CD4-positive, alpha-beta memory T cell (primary cell): ENCODE measurements around the gene LMTK3. TPM values are rescaled to one million over a fixed set of nuclear protein-coding genes. Genes with fewer than 3 reads are reported as not detected.

Experiments
- CTCF ChIA-PET: fragments of 350-600 bp; sonication (Branson Sonifier 250); formaldehyde crosslinking; loops from one replicate; lab custom pipeline; 2021; ENCODE audit warnings: inconsistent platforms; ENCODE audit not compliant: partially characterized antibody; lab: Charles Lee
- POLR2A ChIA-PET: fragments of 350-600 bp; sonication (Branson Sonifier 250); formaldehyde crosslinking; loops from one replicate; lab custom pipeline; 2021; ENCODE audit not compliant: partially characterized antibody; lab: Charles Lee
- DNase-seq, 5 donors: peaks; one replicate each; pipeline versions ENCODE4 v3.0.0 to v3.0.0-alpha.2; 2020 to 2022; ENCODE audit warnings: mixed read lengths in 1 of 5
- H3K27ac ChIP-seq: one replicate; pipeline ENCODE4 v1.7.0; 2013; ENCODE audit warnings: low read depth, low read length
- H3K27me3 ChIP-seq: 2 replicates; pipeline ENCODE4 v1.7.0; 2013; ENCODE audit warnings: mild to moderate bottlenecking, low read length, moderate library complexity; ENCODE audit not compliant: insufficient read depth
- H3K36me3 ChIP-seq: 2 replicates; pipeline ENCODE4 v1.7.0; 2013; ENCODE audit warnings: mild to moderate bottlenecking, low read length, moderate library complexity; ENCODE audit not compliant: insufficient read depth
- H3K4me1 ChIP-seq: 2 replicates; pipeline ENCODE4 v1.7.0; 2013; ENCODE audit warnings: mild to moderate bottlenecking, low read length, moderate library complexity; ENCODE audit not compliant: insufficient read depth
- H3K4me3 ChIP-seq, 2 donors: one replicate each; pipeline ENCODE4 v1.7.0; 2013; ENCODE audit warnings: low read length in 2 of 2, mild to moderate bottlenecking in 1 of 2
- H3K9me3 ChIP-seq, 2 donors: one replicate each; pipeline ENCODE4 v1.7.0; 2013; ENCODE audit warnings: low read length in 2 of 2, control low read depth in 1 of 2; ENCODE audit not compliant: control insufficient read depth in 1 of 2
- H3K27ac Mint-ChIP-seq, 7 donors: one replicate each; pipeline ENCODE4 v1.8.0; 2020 to 2021; ENCODE audit warnings: mixed read lengths in 7 of 7, mild to moderate bottlenecking in 6 of 7, inconsistent platforms in 3 of 7, moderate library complexity in 3 of 7
- H3K27me3 Mint-ChIP-seq, 2 donors: one replicate each; pipeline ENCODE4 v1.8.0; 2020 to 2021; ENCODE audit warnings: mixed read lengths in 2 of 2
- H3K36me3 Mint-ChIP-seq, 2 donors: one replicate each; pipeline ENCODE4 v1.8.0; 2020 to 2021; ENCODE audit warnings: mixed read lengths in 2 of 2, inconsistent platforms in 1 of 2, mild to moderate bottlenecking in 1 of 2
- H3K4me1 Mint-ChIP-seq, 4 donors: one replicate each; pipeline ENCODE4 v1.8.0; 2020 to 2021; ENCODE audit warnings: mixed read lengths in 4 of 4, mild to moderate bottlenecking in 1 of 4
- H3K4me3 Mint-ChIP-seq, 8 donors: one replicate each; pipeline ENCODE4 v1.8.0; 2020 to 2021; ENCODE audit warnings: mixed read lengths in 8 of 8, mild to moderate bottlenecking in 7 of 8, moderate library complexity in 6 of 8, inconsistent platforms in 3 of 8
- H3K9me3 Mint-ChIP-seq, 8 donors: one replicate each; pipeline ENCODE4 v1.8.0; 2020 to 2021; ENCODE audit warnings: mixed read lengths in 8 of 8, mild to moderate bottlenecking in 5 of 8, inconsistent platforms in 3 of 8, moderate library complexity in 1 of 8
- intact Hi-C: fragments of 100-400 bp; cut with micrococcal nuclease; formaldehyde crosslinking; loops from one replicate; pipeline ENCODE4 v1.15.1; 2023
- polyA plus RNA-seq, 2 donors: library from polyadenylated mRNA; unstranded; fragments of 300-500 nt; fragmentation: Illumina TruSeq; gene quantifications; one replicate each; pipeline ENCODE4 v1.2.3, GENCODE V29; 2021
- total RNA-seq, 2 experiments: library from RNA; stranded (reverse); gene quantifications; one replicate each; pipeline ENCODE4 v1.2.3, GENCODE V29; 2021

The LMTK3 gene
- total and polyA plus RNA-seq, 4 experiments from 2014 or later: 0.17 to 20.6 (median 18.5) TPM; not detected in 1

DNA sequence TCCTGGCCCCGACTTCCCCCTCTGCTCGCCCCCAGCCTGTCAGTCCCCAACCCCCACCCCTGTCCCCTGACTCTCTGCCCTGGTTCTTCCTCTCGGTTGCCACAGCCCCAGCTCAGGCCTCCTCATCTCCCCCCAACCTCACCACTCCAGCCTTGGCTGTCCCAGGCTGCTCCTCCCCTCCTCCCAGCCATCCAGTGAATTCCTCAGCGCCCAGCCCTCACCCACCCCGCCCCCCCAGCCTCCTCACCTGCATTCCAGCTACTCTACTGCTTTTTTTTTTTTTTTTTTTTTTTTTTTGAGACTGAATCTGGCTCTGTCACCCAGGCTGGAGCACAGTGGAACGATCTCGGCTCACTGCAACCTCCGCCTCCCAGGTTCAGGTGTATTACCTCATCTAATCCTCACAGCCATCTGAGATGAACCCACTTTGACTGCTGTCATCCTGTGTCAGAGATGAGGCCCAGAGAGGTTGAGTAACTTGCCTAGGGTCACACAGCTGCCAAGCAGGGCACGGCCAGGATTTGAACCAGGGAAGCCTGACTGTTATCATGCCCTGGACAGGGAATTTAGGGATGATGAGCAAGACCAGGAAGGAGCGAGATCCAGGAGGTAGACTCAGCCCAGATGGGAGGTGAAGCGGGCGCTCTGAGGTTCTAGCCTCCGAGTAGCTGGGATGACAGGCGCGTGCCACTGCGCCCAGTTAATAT, 42.9 kb upstream of the LMTK3 start:
- no peaks in the 10 kb centered on the region for H3K36me3 Mint-ChIP-seq
- H3K4me3 ChIP-seq: no peak overlapping the region
- H3K9me3 ChIP-seq: no peaks in the 10 kb centered on the region
- H3K27me3 ChIP-seq: no peaks in the 10 kb centered on the region
- no peaks in the 10 kb centered on the region for H3K4me1 ChIP-seq
- H3K4me1 Mint-ChIP-seq: peaks cover 0 to 4% (median under 1%) of the 10 kb centered on the region in 4 donors
- ChIA-PET POLR2A (no interaction called here), CTCF (no interaction called here)
- intact Hi-C loops: no loop called here
- no peaks in the 10 kb centered on the region for H3K36me3 ChIP-seq
- no peak for DNase-seq
- no peak overlapping the region for H3K4me3 Mint-ChIP-seq
- no peaks in the 10 kb centered on the region for H3K9me3 Mint-ChIP-seq
- no peak overlapping the region for H3K27ac ChIP-seq
- H3K27ac Mint-ChIP-seq: no peak overlapping the region
- peaks cover 5% of the 10 kb centered on the region in 2 donors for H3K27me3 Mint-ChIP-seq

DNA sequence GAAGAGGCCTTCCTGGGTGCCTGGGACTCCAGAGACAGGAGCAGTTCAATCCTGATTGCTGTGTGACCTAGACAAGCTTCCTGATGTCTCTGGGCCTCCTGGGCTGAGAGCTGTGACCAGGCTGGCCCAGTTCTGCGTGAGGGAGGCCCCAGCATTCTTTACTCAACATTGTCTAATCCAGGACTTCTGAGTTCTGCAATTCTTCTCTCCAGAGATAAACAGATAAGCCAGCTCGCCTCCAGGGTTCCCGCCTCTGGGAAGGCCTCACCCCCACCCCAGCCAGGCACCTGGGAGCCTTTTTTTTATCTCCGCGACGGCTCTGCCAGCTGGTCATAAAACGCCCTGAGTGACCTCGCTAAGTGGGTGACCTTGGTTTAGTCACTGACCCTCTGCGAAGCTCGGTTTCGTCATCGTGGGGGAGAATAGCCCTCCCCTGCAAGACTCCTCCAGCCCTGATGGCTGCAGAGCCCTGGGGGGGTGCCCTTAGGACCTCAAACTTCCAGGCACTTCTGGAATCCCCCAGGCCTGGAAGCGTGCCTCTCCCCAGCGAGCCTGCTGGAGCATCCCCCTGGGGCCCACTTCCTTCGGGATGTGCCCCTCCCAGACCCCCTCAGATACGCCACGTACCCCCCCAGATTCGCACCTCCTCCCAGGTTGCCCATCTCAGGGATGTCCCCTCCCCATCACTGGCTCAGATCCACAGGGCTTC, 42.2 kb upstream of the LMTK3 start:
- no peak for DNase-seq
- no peaks in the 10 kb centered on the region for H3K4me1 ChIP-seq
- H3K4me3 Mint-ChIP-seq: no peak overlapping the region
- CTCF ChIA-PET: interaction anchor here (0.6 kb wide), 1 partner anchor 31 kb away, joined by 3 read pairs; no protein-coding TSS in a partner anchor
- peaks cover 0 to 4% (median under 1%) of the 10 kb centered on the region in 4 donors for H3K4me1 Mint-ChIP-seq
- no peaks in the 10 kb centered on the region for H3K27me3 ChIP-seq
- H3K36me3 ChIP-seq: no peaks in the 10 kb centered on the region
- no peak overlapping the region for H3K4me3 ChIP-seq
- peaks cover 5% of the 10 kb centered on the region in 2 donors for H3K27me3 Mint-ChIP-seq
- H3K27ac ChIP-seq: no peak overlapping the region
- no peak overlapping the region for H3K27ac Mint-ChIP-seq
- no peaks in the 10 kb centered on the region for H3K9me3 Mint-ChIP-seq
- no peaks in the 10 kb centered on the region for H3K9me3 ChIP-seq
- intact Hi-C loops: no loop called here
- no peaks in the 10 kb centered on the region for H3K36me3 Mint-ChIP-seq
- POLR2A ChIA-PET: no interaction called here

GRCh38 chr19:48552406-48553322, 41.0 kb upstream of the LMTK3 start:
- no peaks in the 10 kb centered on the region for H3K4me1 Mint-ChIP-seq
- H3K27me3 Mint-ChIP-seq: peaks cover 4 to 5% of the 10 kb centered on the region in 2 donors
- no peak overlapping the region for H3K27ac ChIP-seq
- no peaks in the 10 kb centered on the region for H3K36me3 ChIP-seq
- no peaks in the 10 kb centered on the region for H3K36me3 Mint-ChIP-seq
- no peak overlapping the region for H3K4me3 Mint-ChIP-seq
- ChIA-PET POLR2A (no interaction called here), CTCF (interaction anchor here (0.7 kb wide), 1 partner anchor 31 kb away, joined by 3 read pairs; no protein-coding TSS in a partner anchor)
- H3K27me3 ChIP-seq: no peaks in the 10 kb centered on the region
- H3K9me3 ChIP-seq: no peaks in the 10 kb centered on the region
- no peaks in the 10 kb centered on the region for H3K9me3 Mint-ChIP-seq
- no peak overlapping the region for H3K27ac Mint-ChIP-seq
- DNase-seq: no peak
- H3K4me3 ChIP-seq: no peak overlapping the region
- intact Hi-C loops: no loop called here
- no peaks in the 10 kb centered on the region for H3K4me1 ChIP-seq

GRCh38 chr19:48551437-48552302, 40.0 kb upstream of the LMTK3 start, which contains the start of gene SULT2B1:
TSS of gene SULT2B1 (plus strand) at chr19:48552172. CDS start at chr19:48552253, 81 bp downstream.
- Histone ChIP-seq H3K4me1 (no peaks in the 10 kb centered on the region), H3K36me3 (no peaks in the 10 kb centered on the region), H3K27me3 (no peaks in the 10 kb centered on the region), H3K27ac (no peak within 1 kb of the TSS), H3K9me3 (no peaks in the 10 kb centered on the region), H3K4me3 (no peak within 1 kb of the TSS)
- Mint-ChIP-seq H3K4me1 (no peaks in the 10 kb centered on the region), H3K27ac (no peak within 1 kb of the TSS), H3K27me3 (peaks cover 4 to 5% of the 10 kb centered on the region in 2 donors), H3K9me3 (no peaks in the 10 kb centered on the region), H3K4me3 (no peak within 1 kb of the TSS), H3K36me3 (no peaks in the 10 kb centered on the region)
- no peak for DNase-seq
- ChIA-PET CTCF (interaction anchor here (0.7 kb wide), 1 partner anchor 32 kb away, joined by 3 read pairs; no protein-coding TSS in a partner anchor), POLR2A (no interaction called here)
- intact Hi-C loops: no loop called here

DNA sequence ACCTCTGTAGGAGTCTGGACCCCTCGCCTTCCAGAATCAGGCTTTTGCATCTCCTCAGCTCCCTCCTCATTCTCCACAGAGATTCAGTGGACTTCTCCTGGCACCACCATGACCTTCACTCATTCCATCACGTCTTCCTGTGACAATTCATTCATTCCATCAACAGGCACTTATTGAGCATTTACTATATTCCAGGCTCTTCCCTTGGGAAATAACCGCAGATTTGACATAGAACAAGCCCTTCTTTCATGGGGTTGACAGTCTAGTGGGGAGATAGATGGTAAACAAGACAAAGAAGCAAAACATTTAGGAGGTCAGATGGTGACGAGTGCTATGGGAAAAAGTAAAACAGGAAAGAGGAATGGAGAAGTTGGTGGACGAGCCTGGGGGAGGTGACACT, 37.7 kb upstream of the LMTK3 start:
- Mint-ChIP-seq H3K27me3 (peaks cover 4 to 5% of the 10 kb centered on the region in 2 donors), H3K27ac (no peak overlapping the region), H3K4me3 (no peak overlapping the region), H3K36me3 (no peaks in the 10 kb centered on the region), H3K9me3 (no peaks in the 10 kb centered on the region), H3K4me1 (no peaks in the 10 kb centered on the region)
- intact Hi-C loops: no loop called here
- H3K27me3 ChIP-seq: no peaks in the 10 kb centered on the region
- ChIA-PET POLR2A (no interaction called here), CTCF (no interaction called here)
- H3K36me3 ChIP-seq: no peaks in the 10 kb centered on the region
- H3K4me1 ChIP-seq: no peaks in the 10 kb centered on the region
- no peak overlapping the region for H3K27ac ChIP-seq
- DNase-seq: no peak
- H3K9me3 ChIP-seq: no peaks in the 10 kb centered on the region
- no peak overlapping the region for H3K4me3 ChIP-seq

DNA sequence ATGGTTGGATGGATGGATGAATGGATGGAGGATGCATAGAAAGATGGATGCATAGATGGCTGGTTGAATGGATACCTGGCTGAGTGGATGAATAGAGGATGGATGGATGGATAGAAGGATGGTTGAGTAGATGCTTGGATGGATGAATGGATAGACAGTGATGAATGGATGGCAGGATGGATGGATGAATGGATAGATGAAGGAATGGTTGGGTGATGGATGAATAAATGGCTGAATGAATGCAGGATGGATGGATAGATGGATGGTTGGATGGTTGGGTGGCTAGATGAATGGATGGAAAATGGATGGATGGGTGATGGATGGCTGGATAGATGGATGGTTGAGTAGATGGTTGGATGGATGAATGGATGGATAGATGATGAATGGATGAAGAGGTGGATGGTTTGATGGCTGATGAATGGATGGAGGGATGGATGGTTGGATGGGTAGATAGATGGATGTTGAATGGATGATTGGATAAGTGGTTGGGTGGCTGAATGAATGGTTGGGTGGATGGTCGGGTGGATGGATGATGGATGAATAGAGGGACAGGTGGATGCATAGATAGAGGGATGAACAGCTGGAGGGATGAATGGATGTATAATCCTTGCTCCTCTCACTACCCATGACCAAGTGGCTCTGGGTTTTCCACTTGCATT, 36.7 kb upstream of the LMTK3 start:
- H3K4me3 ChIP-seq: no peak overlapping the region
- no peaks in the 10 kb centered on the region for H3K27me3 ChIP-seq
- H3K27ac ChIP-seq: no peak overlapping the region
- no peaks in the 10 kb centered on the region for H3K4me1 ChIP-seq
- no peaks in the 10 kb centered on the region for H3K9me3 Mint-ChIP-seq
- no peaks in the 10 kb centered on the region for H3K9me3 ChIP-seq
- ChIA-PET POLR2A (no interaction called here), CTCF (no interaction called here)
- no peaks in the 10 kb centered on the region for H3K36me3 ChIP-seq
- no peak for DNase-seq
- H3K4me1 Mint-ChIP-seq: no peaks in the 10 kb centered on the region
- H3K27me3 Mint-ChIP-seq: peaks cover 3 to 4% of the 10 kb centered on the region in 2 donors
- H3K27ac Mint-ChIP-seq: no peak overlapping the region
- intact Hi-C loops: no loop called here
- H3K36me3 Mint-ChIP-seq: no peaks in the 10 kb centered on the region
- H3K4me3 Mint-ChIP-seq: no peak overlapping the region
